ENCODE measurements around the gene CA10.

CA10 gene

GRCh38 chr17:51820252-51820651, 338.3 kb downstream of the CA10 start:
- no peak overlapping the region for H2AFZ ChIP-seq (ENCODE audit: low read length)
- TF ChIP-seq CTCF (IDR thresholded peaks at IDR 0.05; ENCODE audit: low read length) (no peak), EZH2 (IDR thresholded peaks at IDR 0.05; ENCODE audit: borderline replicate concordance, low read length) (no peak)
- H3K4me1 ChIP-seq (ENCODE audit: insufficient read depth, low read length, severe bottlenecking): no peaks in the 10 kb centered on the region
- H3K4me2 ChIP-seq (ENCODE audit: low read length): no peak overlapping the region
- no peaks in the 10 kb centered on the region for H4K20me1 ChIP-seq (ENCODE audit: insufficient read depth, low read length)
- no peaks in the 10 kb centered on the region for H3K9me2 ChIP-seq (ENCODE audit: low read depth, low read length)
- H3K4me3 ChIP-seq (ENCODE audit: low read depth, low read length, poor library complexity, severe bottlenecking): no peak overlapping the region
- H3K9ac ChIP-seq (ENCODE audit: low read length): no peak overlapping the region
- no peak overlapping the region for H3K27ac ChIP-seq (ENCODE audit: low read depth, low read length, poor library complexity, severe bottlenecking)
- no peaks in the 10 kb centered on the region for H3F3A ChIP-seq (ENCODE audit: insufficient read depth, low read length)
- H3K9me3 ChIP-seq (ENCODE audit: low read length): no peaks in the 10 kb centered on the region
- H3K27me3 ChIP-seq (ENCODE audit: insufficient read depth, low read length): no peaks in the 10 kb centered on the region
- H3K79me2 ChIP-seq (ENCODE audit: insufficient read depth, low read length): no peaks in the 10 kb centered on the region
- no peaks in the 10 kb centered on the region for H3K36me3 ChIP-seq (ENCODE audit: insufficient read depth, low read length)

- H3K4me3 ChIP-seq (ENCODE audit: low read depth, low read length, poor library complexity, severe bottlenecking): no peak overlapping the region
- H3K79me2 ChIP-seq (ENCODE audit: insufficient read depth, low read length): no peaks in the 10 kb centered on the region
- H4K20me1 ChIP-seq (ENCODE audit: insufficient read depth, low read length): no peaks in the 10 kb centered on the region
- no peak overlapping the region for H2AFZ ChIP-seq (ENCODE audit: low read length)
- no peak for TF ChIP-seq EZH2 (IDR thresholded peaks at IDR 0.05; ENCODE audit: borderline replicate concordance, low read length)
- TF ChIP-seq CTCF (IDR thresholded peaks at IDR 0.05; ENCODE audit: low read length): no peak
- H3K27ac ChIP-seq (ENCODE audit: low read depth, low read length, poor library complexity, severe bottlenecking): no peak overlapping the region
- H3K9me3 ChIP-seq (ENCODE audit: low read length): no peaks in the 10 kb centered on the region
- no peak overlapping the region for H3K9ac ChIP-seq (ENCODE audit: low read length)
- H3K4me2 ChIP-seq (ENCODE audit: low read length): no peak overlapping the region
- H3K9me2 ChIP-seq (ENCODE audit: low read depth, low read length): no peaks in the 10 kb centered on the region
- H3K27me3 ChIP-seq (ENCODE audit: insufficient read depth, low read length): no peaks in the 10 kb centered on the region
- no peaks in the 10 kb centered on the region for H3K36me3 ChIP-seq (ENCODE audit: insufficient read depth, low read length)
- H3F3A ChIP-seq (ENCODE audit: insufficient read depth, low read length): no peaks in the 10 kb centered on the region
- H3K4me1 ChIP-seq (ENCODE audit: insufficient read depth, low read length, severe bottlenecking): no peaks in the 10 kb centered on the region
Measured at GRCh38 chr17:51819341-51820219, 338.9 kb downstream of the CA10 start.

- Histone ChIP-seq H3K9me3 (ENCODE audit: low read length) (no peaks in the 10 kb centered on the region), H3K9ac (ENCODE audit: low read length) (no peak overlapping the region), H3K4me2 (ENCODE audit: low read length) (no peak overlapping the region), H4K20me1 (ENCODE audit: insufficient read depth, low read length) (no peaks in the 10 kb centered on the region), H3K4me1 (ENCODE audit: insufficient read depth, low read length, severe bottlenecking) (no peaks in the 10 kb centered on the region), H3F3A (ENCODE audit: insufficient read depth, low read length) (no peaks in the 10 kb centered on the region), H3K27ac (ENCODE audit: low read depth, low read length, poor library complexity, severe bottlenecking) (no peak overlapping the region), H2AFZ (ENCODE audit: low read length) (no peak overlapping the region), H3K36me3 (ENCODE audit: insufficient read depth, low read length) (no peaks in the 10 kb centered on the region), H3K9me2 (ENCODE audit: low read depth, low read length) (no peaks in the 10 kb centered on the region), H3K27me3 (ENCODE audit: insufficient read depth, low read length) (no peaks in the 10 kb centered on the region), H3K79me2 (ENCODE audit: insufficient read depth, low read length) (no peaks in the 10 kb centered on the region), H3K4me3 (ENCODE audit: low read depth, low read length, poor library complexity, severe bottlenecking) (no peak overlapping the region)
- TF ChIP-seq EZH2 (IDR thresholded peaks at IDR 0.05; ENCODE audit: borderline replicate concordance, low read length): no peak
- no peak for TF ChIP-seq CTCF (IDR thresholded peaks at IDR 0.05; ENCODE audit: low read length)
Measured at GRCh38 chr17:51818777-51819176, 339.7 kb downstream of the CA10 start.
